Ectodermal cell (in vitro differentiated cells): Measurements from ENCODE around the gene CDK5R1.
A peak's percentile ranks its signal among the peaks of the same experiment; 100 is the strongest.

ENCODE experiments used
- H3K27ac ChIP-seq: 2 replicates; pipeline ENCODE4 v1.7.0; 2013; ENCODE audit warnings: mild to moderate bottlenecking, low read depth, low read length; ENCODE audit not compliant: insufficient read depth, poor library complexity, severe bottlenecking
- H3K27me3 ChIP-seq: 2 replicates; pipeline ENCODE4 v1.7.0; 2013; ENCODE audit warnings: mild to moderate bottlenecking, low read length; ENCODE audit not compliant: insufficient read depth, control insufficient read depth, poor library complexity, severe bottlenecking
- H3K36me3 ChIP-seq: one replicate; pipeline ENCODE4 v1.7.0; 2013; ENCODE audit warnings: low read length; ENCODE audit not compliant: control insufficient read depth, insufficient read depth
- H3K4me1 ChIP-seq: one replicate; pipeline ENCODE4 v1.7.0; 2013; ENCODE audit warnings: low read length; ENCODE audit not compliant: control insufficient read depth, insufficient read depth
- H3K4me3 ChIP-seq: 2 replicates; pipeline ENCODE4 v1.7.0; 2013; ENCODE audit warnings: low read depth, low read length, control low read depth; ENCODE audit not compliant: insufficient read depth
- H3K9me3 ChIP-seq: 2 replicates; pipeline ENCODE4 v1.7.0; 2013; ENCODE audit warnings: mild to moderate bottlenecking, low read length, moderate library complexity; ENCODE audit not compliant: control insufficient read depth
- WGBS, 2 experiments: methylation state at CpG; one replicate each; pipeline ENCODE4 v1.1.7; 2013; ENCODE audit warnings: missing lambda C conversion rate in 2 of 2; 5-methylcytosine and 5-hydroxymethylcytosine counted together

The CDK5R1 gene

DNA sequence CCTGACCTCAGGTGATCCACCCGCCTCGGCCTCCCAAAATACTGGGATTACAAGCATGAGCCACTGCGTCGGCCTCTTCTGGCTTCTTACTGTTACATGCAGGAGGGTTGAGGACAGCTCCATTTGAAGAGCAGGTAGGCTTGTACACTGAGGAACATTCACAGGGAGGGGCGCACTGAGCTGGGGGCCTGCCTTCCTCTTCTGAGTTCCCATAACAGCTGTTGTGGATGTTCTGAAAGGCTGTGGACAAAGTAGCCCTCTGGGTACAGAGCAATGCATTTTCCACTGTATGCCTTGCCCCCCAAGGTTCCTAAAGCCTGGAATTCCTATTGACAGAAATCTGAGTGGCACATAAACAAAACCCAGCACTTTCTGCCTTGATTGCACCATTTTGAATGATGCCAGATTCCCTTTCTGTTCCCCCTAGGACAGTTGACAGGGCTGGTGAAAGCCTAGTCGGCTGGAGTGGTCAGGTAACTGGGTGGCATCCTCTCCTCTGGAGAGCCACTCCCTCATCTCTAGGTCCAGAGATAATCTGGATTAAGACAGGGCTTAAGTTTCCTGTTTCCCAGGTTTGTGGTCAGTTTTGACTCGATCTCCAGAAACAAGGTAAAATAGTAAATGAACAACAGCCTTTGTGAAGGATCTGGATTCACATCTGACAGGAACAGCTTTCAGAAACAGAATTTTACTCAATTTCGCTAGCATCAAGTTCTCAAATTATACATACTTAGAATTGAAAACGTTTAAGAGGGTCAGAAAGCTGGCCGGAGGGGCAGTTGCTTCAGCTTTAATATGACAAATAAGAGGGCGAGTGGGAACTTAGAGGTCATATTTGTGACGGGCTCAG is 1.3 kb upstream of the CDK5R1 start:
- peak overlapping the region; percentile 76 for H3K27ac ChIP-seq
- no peaks in the 10 kb centered on the region for H3K27me3 ChIP-seq
- H3K4me3 ChIP-seq = peak overlapping the region; percentile 41
- peaks cover 34% of the 10 kb centered on the region for H3K4me1 ChIP-seq
- peaks cover 17% of the 10 kb centered on the region for H3K36me3 ChIP-seq
- 85 to 87% methylated on average over 12 of the region's 12 CpGs for WGBS, 2 experiments
- H3K9me3 ChIP-seq = no peaks in the 10 kb centered on the region

DNA sequence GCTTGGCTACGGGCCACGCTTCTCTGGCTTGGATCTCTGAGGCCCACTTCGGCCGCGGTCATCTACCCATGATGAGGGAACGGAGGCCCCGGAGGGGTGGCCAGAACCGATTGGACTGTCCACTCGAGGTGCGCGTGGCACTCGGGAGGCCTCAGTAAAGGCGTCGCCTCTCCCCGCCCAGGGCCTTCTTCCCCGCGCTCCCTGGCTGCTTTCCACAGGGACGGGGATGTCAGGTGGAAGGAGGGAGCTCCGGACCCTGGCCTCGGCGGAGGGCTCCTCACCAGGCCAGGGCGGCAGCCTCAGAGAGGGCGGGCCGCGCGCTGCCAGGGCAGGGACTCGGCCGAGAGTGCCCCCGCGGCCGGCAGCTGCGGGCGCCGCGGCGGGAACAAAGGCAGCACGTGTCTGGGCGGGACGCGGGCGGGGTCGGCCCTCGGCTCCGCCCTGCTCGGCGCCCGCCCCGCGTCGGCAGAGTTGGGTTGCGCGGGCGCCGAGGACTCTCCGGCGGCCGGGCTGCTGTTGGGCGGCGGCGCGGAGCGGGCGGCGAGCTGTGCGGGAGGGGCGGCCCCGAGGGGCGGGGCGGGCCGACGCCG is 587 bp upstream of the CDK5R1 start:
- no peaks in the 10 kb centered on the region for H3K27me3 ChIP-seq
- peak overlapping the region; percentile 41 for H3K4me3 ChIP-seq
- H3K9me3 ChIP-seq = no peaks in the 10 kb centered on the region
- peaks cover 14% of the 10 kb centered on the region for H3K36me3 ChIP-seq
- H3K27ac ChIP-seq = peak overlapping the region; percentile 76
- peaks cover 37% of the 10 kb centered on the region for H3K4me1 ChIP-seq
- 14 to 15% methylated on average over 72 of the region's 72 CpGs for WGBS, 2 experiments

GRCh38 chr17:32487473-32488176 is 832 bp downstream of the CDK5R1 start:
- H3K4me1 ChIP-seq = peaks cover 42% of the 10 kb centered on the region
- WGBS, 2 experiments = 31% methylated on average over 59 of the region's 59 CpGs
- peaks cover 2% of the 10 kb centered on the region for H3K36me3 ChIP-seq
- no peaks in the 10 kb centered on the region for H3K27me3 ChIP-seq
- H3K4me3 ChIP-seq = peak overlapping the region; percentile 64
- no peaks in the 10 kb centered on the region for H3K9me3 ChIP-seq
- H3K27ac ChIP-seq = no peak overlapping the region

GRCh38 chr17:32488177-32488542 is 1.4 kb downstream of the CDK5R1 start:
- Histone ChIP-seq H3K27ac (no peak overlapping the region), H3K4me3 (peak overlapping the region; percentile 64), H3K36me3 (peaks cover 2% of the 10 kb centered on the region), H3K9me3 (no peaks in the 10 kb centered on the region), H3K4me1 (peaks cover 42% of the 10 kb centered on the region), H3K27me3 (no peaks in the 10 kb centered on the region)
- WGBS, 2 experiments = 88 to 91% methylated on average over 16 of the region's 16 CpGs

GRCh38 chr17:32488604-32489180 is 1.9 kb downstream of the CDK5R1 start:
- no peaks in the 10 kb centered on the region for H3K27me3 ChIP-seq
- 95 to 96% methylated on average over 13 of the region's 13 CpGs for WGBS, 2 experiments
- H3K36me3 ChIP-seq = peaks cover 2% of the 10 kb centered on the region
- no peak overlapping the region for H3K27ac ChIP-seq
- no peak overlapping the region for H3K4me3 ChIP-seq
- H3K9me3 ChIP-seq = no peaks in the 10 kb centered on the region
- peaks cover 42% of the 10 kb centered on the region for H3K4me1 ChIP-seq

DNA sequence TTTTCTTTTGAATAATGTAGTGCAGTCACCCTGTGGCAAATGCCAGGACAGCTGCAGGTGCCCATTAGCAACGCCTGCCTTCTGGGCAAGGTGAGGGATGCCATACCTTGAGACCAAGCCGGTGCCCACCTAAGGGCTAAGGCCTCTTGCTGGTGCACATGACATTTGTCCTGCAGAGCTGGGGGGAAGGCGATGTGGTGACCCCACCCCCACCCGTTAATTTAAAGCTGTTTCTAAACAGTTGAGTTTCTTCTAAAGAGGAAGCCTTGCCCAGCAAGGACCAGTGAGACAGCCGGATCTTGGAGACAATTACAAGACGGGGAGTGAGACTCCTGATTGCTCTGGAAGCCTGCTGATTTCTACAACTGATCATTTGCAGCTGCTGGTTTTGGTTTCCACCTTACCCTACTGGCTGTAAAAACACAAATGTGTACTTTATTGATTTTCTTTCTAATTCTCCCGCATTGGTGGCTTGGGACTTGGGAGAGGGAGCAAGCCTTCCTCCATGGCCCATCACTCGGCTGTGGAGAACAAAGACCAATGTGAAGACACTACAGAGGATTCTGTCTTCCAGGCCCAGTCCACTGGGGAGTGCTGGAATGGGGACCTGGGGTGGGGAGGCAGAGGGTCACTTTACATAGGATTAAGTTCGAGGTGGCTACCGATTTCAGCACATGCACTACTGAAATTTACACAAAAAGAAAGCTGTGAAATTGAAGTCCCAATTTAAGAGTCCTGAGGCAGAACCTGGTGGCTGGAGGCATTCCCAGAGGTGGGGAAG is 2.7 kb downstream of the CDK5R1 start:
- Histone ChIP-seq H3K4me1 (peaks cover 35% of the 10 kb centered on the region), H3K9me3 (no peaks in the 10 kb centered on the region), H3K4me3 (no peak overlapping the region), H3K27ac (no peak overlapping the region), H3K36me3 (peaks cover 2% of the 10 kb centered on the region), H3K27me3 (no peaks in the 10 kb centered on the region)
- 91 to 93% methylated on average over 10 of the region's 10 CpGs for WGBS, 2 experiments

- H3K4me3 ChIP-seq = no peak overlapping the region
- peaks cover 2% of the 10 kb centered on the region for H3K36me3 ChIP-seq
- no peaks in the 10 kb centered on the region for H3K27me3 ChIP-seq
- 81 to 82% methylated on average over 16 of the region's 16 CpGs for WGBS, 2 experiments
- no peak overlapping the region for H3K27ac ChIP-seq
- H3K9me3 ChIP-seq = no peaks in the 10 kb centered on the region
- peaks cover 34% of the 10 kb centered on the region for H3K4me1 ChIP-seq
These were observed 3.3 kb downstream of the CDK5R1 start for GRCh38 chr17:32490101-32490482.

- Histone ChIP-seq H3K27ac (no peak overlapping the region), H3K36me3 (peaks cover 2% of the 10 kb centered on the region), H3K27me3 (no peaks in the 10 kb centered on the region), H3K4me1 (peaks cover 27% of the 10 kb centered on the region), H3K9me3 (no peaks in the 10 kb centered on the region), H3K4me3 (no peak overlapping the region)
- 89% methylated on average over 21 of the region's 21 CpGs for WGBS, 2 experiments
These were observed 4.8 kb downstream of the CDK5R1 start for GRCh38 chr17:32491371-32492263.

DNA sequence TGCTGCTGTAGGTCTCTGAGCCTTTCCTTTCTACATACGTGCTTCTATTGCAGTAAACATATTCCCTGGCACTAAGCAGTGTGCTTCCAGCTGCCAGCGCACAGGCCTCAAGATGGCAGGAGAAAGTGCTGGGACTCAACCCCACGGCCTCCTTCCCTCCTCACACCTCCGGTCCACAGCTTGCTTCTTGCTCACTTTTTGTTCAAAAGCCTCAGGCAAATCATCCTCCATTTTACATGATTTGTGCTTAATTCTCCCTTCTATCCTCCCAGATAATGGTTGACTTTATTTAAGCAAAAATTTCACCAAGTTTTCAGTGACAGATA is 5.4 kb downstream of the CDK5R1 start:
- WGBS, 2 experiments = 81 to 84% methylated on average over 4 of the region's 4 CpGs
- no peak overlapping the region for H3K4me3 ChIP-seq

More for the DNA sequence above, 5.4 kb downstream of the CDK5R1 start:
- Histone ChIP-seq H3K9me3 (no peaks in the 10 kb centered on the region), H3K27me3 (no peaks in the 10 kb centered on the region), H3K4me1 (peaks cover 27% of the 10 kb centered on the region), H3K27ac (no peak overlapping the region), H3K36me3 (peaks cover 2% of the 10 kb centered on the region)
